Keratinocyte (primary cell): ENCODE data around the gene MYBPHL. TPM values are rescaled to one million over a fixed set of nuclear protein-coding genes. Genes with fewer than 3 reads are reported as not detected.
"Not testable (repeated sequence)": the region's sequence is repeated elsewhere in the genome, so short reads cannot be mapped to it uniquely, and the experiment has no call there.

Experiments used
- DNase-seq: peaks from one replicate; pipeline ENCODE4 v3.0.0-alpha.2; 2011; ENCODE audit warnings: low read depth, missing footprints, low spot score
- FAIRE-seq: peaks from 2 replicates; lab custom pipeline; 2011; peaks lifted over from hg19 to GRCh38; lab: Jason Lieb, UNC
- H2AFZ ChIP-seq: 2 replicates; pipeline ENCODE4 v1.6.0; 2012; ENCODE audit warnings: low read length, control low read depth, inconsistent platforms; ENCODE audit not compliant: control insufficient read depth
- H3K27ac ChIP-seq: 2 replicates; pipeline ENCODE4 v1.5.1; 2011; ENCODE audit warnings: low read length; ENCODE audit not compliant: control insufficient read depth, insufficient read depth
- H3K27me3 ChIP-seq: 3 replicates; pipeline ENCODE4 v1.6.0; 2011; ENCODE audit warnings: low read length; ENCODE audit not compliant: control insufficient read depth, insufficient read depth; ENCODE audit errors: extremely low read depth
- H3K36me3 ChIP-seq, 2 experiments: 2 replicates in 1 of 2; 3 replicates in 1 of 2; pipeline ENCODE4 v1.5.1; 2011; ENCODE audit warnings: low read length in 2 of 2, mild to moderate bottlenecking in 1 of 2; ENCODE audit not compliant: control insufficient read depth in 2 of 2, insufficient read depth in 2 of 2; ENCODE audit errors: extremely low read depth in 1 of 2
- H3K4me1 ChIP-seq: 3 replicates; pipeline ENCODE4 v1.5.1; 2011; ENCODE audit warnings: low read length; ENCODE audit not compliant: control insufficient read depth, insufficient read depth; ENCODE audit errors: extremely low read depth
- H3K4me2 ChIP-seq: 3 replicates; pipeline ENCODE4 v1.6.0; 2011; ENCODE audit warnings: low read depth, low read length; ENCODE audit not compliant: control insufficient read depth, insufficient read depth; ENCODE audit errors: extremely low read depth
- H3K4me3 ChIP-seq, 3 experiments: fragments of 200-600 bp in 1 of 3; sonication (generic) in 1 of 3; 2 replicates in 2 of 3; 3 replicates in 1 of 3; pipeline ENCODE4 v1.5.1; 2011 to 2016; ENCODE audit warnings: low read length in 3 of 3, mild to moderate bottlenecking in 3 of 3, control low read depth in 2 of 3, inconsistent platforms in 1 of 3, low read depth in 1 of 3, mixed read lengths in 1 of 3, mixed run types in 1 of 3, moderate library complexity in 1 of 3; ENCODE audit not compliant: control insufficient read depth in 2 of 3, insufficient read depth in 2 of 3; ENCODE audit errors: extremely low read depth in 1 of 3
- H3K79me2 ChIP-seq: 2 replicates; pipeline ENCODE4 v1.6.0; 2012; ENCODE audit warnings: low read length; ENCODE audit not compliant: control insufficient read depth, insufficient read depth
- H3K9ac ChIP-seq: 3 replicates; pipeline ENCODE4 v1.6.0; 2011; ENCODE audit warnings: low read length; ENCODE audit not compliant: control insufficient read depth, insufficient read depth; ENCODE audit errors: extremely low read depth
- H3K9me1 ChIP-seq: 3 replicates; pipeline ENCODE4 v1.6.0; 2011; ENCODE audit warnings: low read length; ENCODE audit not compliant: control insufficient read depth, insufficient read depth; ENCODE audit errors: extremely low read depth
- H3K9me3 ChIP-seq: 2 replicates; pipeline ENCODE4 v1.5.1; 2012; ENCODE audit warnings: low read depth, low read length; ENCODE audit not compliant: control insufficient read depth
- H4K20me1 ChIP-seq: 3 replicates; pipeline ENCODE4 v1.6.0; 2011; ENCODE audit warnings: low read length; ENCODE audit not compliant: control insufficient read depth, insufficient read depth; ENCODE audit errors: extremely low read depth
- EZH2 ChIP-seq: IDR thresholded peaks from one replicate; pipeline ENCODE4 v1.6.1; 2012; ENCODE audit warnings: inconsistent platforms, mild to moderate bottlenecking, low read length, moderate library complexity
- dilution Hi-C: fragments of 300-500 bp; cut with MboI; formaldehyde crosslinking; loops from one replicate; pipeline ENCODE4 v1.7.0; 2020; ENCODE audit warnings: low sequenced_read_pairs; ENCODE audit not compliant: extremely low pct_ligation_motif_present
- polyA plus RNA-seq, 5 experiments: library from polyadenylated mRNA; depleted of rRNA in 3 of 5; stranded (reverse) in 3 of 5; stranded (forward) in 1 of 5; unstranded in 1 of 5; fragments of >200 nt; gene quantifications; 1 replicate in 1 of 5; 2 replicates in 3 of 5; 3 replicates in 1 of 5; pipeline versions ENCODE4 v1.2.1 to v1.2.3, GENCODE V29; 2011 to 2012; ENCODE audit warnings: missing spikeins in 2 of 5, low read depth in 1 of 5, low replicate concordance in 1 of 5
- TF ChIP-seq, protein P1 (sequence below), 3 experiments: IDR thresholded peaks in 1 of 3; conservative IDR thresholded peaks in 1 of 3; optimal IDR thresholded peaks in 1 of 3; 2 replicates in 2 of 3; 3 replicates in 1 of 3; pipeline versions ENCODE3 to v1.5.1; 2011; ENCODE audit warnings: low read length in 3 of 3, mild to moderate bottlenecking in 3 of 3, moderate library complexity in 2 of 3, control low read depth in 1 of 3, inconsistent platforms in 1 of 3; ENCODE audit not compliant: insufficient read depth in 2 of 3; ENCODE audit errors: extremely low read depth in 1 of 3

Gene MYBPHL
- polyA plus RNA-seq, 1 donor (not counting 4 experiments of a cell fraction or from before 2014, with no cell fraction given): 1.1 TPM

GRCh38 chr1:109290998-109291397, 15.8 kb downstream of the MYBPHL start:
- H3K9me1 ChIP-seq: no peaks in the 10 kb centered on the region
- no peak overlapping the region for H3K4me2 ChIP-seq
- no peaks in the 10 kb centered on the region for H3K9me3 ChIP-seq
- H3K9ac ChIP-seq: no peak overlapping the region
- H3K4me3 ChIP-seq: no peak overlapping the region
- dilution Hi-C loops: no loop called here
- no peaks in the 10 kb centered on the region for H3K79me2 ChIP-seq
- H4K20me1 ChIP-seq: no peaks in the 10 kb centered on the region
- H3K27ac ChIP-seq: no peak overlapping the region
- no peaks in the 10 kb centered on the region for H3K36me3 ChIP-seq
- H3K27me3 ChIP-seq: no peaks in the 10 kb centered on the region
- DNase-seq (no peak), FAIRE-seq (no peak)
- TF ChIP-seq, protein P1, sequence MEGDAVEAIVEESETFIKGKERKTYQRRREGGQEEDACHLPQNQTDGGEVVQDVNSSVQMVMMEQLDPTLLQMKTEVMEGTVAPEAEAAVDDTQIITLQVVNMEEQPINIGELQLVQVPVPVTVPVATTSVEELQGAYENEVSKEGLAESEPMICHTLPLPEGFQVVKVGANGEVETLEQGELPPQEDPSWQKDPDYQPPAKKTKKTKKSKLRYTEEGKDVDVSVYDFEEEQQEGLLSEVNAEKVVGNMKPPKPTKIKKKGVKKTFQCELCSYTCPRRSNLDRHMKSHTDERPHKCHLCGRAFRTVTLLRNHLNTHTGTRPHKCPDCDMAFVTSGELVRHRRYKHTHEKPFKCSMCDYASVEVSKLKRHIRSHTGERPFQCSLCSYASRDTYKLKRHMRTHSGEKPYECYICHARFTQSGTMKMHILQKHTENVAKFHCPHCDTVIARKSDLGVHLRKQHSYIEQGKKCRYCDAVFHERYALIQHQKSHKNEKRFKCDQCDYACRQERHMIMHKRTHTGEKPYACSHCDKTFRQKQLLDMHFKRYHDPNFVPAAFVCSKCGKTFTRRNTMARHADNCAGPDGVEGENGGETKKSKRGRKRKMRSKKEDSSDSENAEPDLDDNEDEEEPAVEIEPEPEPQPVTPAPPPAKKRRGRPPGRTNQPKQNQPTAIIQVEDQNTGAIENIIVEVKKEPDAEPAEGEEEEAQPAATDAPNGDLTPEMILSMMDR (optimal IDR thresholded peaks at IDR 0.05 in 1 of 3, IDR thresholded peaks at IDR 0.05 in 1 of 3, conservative IDR thresholded peaks at IDR 0.05 in 1 of 3; ENCODE audit: extremely low read depth in 1 of 3, insufficient read depth in 2 of 3, low read length in 3 of 3): no peak
- no peak for TF ChIP-seq EZH2
- no peak overlapping the region for H2AFZ ChIP-seq
- H3K4me1 ChIP-seq: peaks cover 7% of the 10 kb centered on the region

GRCh38 chr1:109290137-109290536, 16.7 kb downstream of the MYBPHL start:
- Histone ChIP-seq H3K4me1 (peaks cover 7% of the 10 kb centered on the region), H3K9me3 (no peaks in the 10 kb centered on the region), H3K27me3 (no peaks in the 10 kb centered on the region), H3K4me3 (no peak overlapping the region), H3K36me3 (no peaks in the 10 kb centered on the region), H4K20me1 (no peaks in the 10 kb centered on the region), H3K27ac (no peak overlapping the region), H3K4me2 (no peak overlapping the region), H3K9ac (no peak overlapping the region), H3K79me2 (no peaks in the 10 kb centered on the region), H2AFZ (no peak overlapping the region), H3K9me1 (no peaks in the 10 kb centered on the region)
- DNase-seq (no peak), FAIRE-seq (no peak)
- dilution Hi-C loops: no loop called here
- no peak for TF ChIP-seq EZH2
- TF ChIP-seq, protein P1 (optimal IDR thresholded peaks at IDR 0.05 in 1 of 3, IDR thresholded peaks at IDR 0.05 in 1 of 3, conservative IDR thresholded peaks at IDR 0.05 in 1 of 3; ENCODE audit: extremely low read depth in 1 of 3, insufficient read depth in 2 of 3, low read length in 3 of 3): no peak

- dilution Hi-C loops, H3K4me2 ChIP-seq, H3K9me1 ChIP-seq, H3K4me3 ChIP-seq, H3K9me3 ChIP-seq, DNase-seq, H4K20me1 ChIP-seq, H3K27ac ChIP-seq, H2AFZ ChIP-seq, H3K36me3 ChIP-seq, H3K9ac ChIP-seq, H3K27me3 ChIP-seq, FAIRE-seq: not testable (repeated sequence)
- H3K79me2 ChIP-seq: peaks cover 11% of the 10 kb centered on the region
- peaks cover 19% of the 10 kb centered on the region for H3K4me1 ChIP-seq
Measured at GRCh38 chr1:109286762-109287161, 20.0 kb downstream of the MYBPHL start.
